Measurements from ENCODE around the gene GPR45. TPM values are rescaled to one million over a fixed set of nuclear protein-coding genes. Genes with fewer than 3 reads are reported as not detected.

The GPR45 gene
- polyA plus RNA-seq, 10 donors: 0.09 TPM; not detected in 9

Other genes with a start within 250 kb of the GPR45 start
- 10 to 100 TPM; 26.5 to 33.1 (median 29.5) TPM for gene MRPS9, start 203.7 kb upstream of the GPR45 start, polyA plus RNA-seq (ENCODE audit: insufficient read length in 10 of 10)
- gene TGFBRAP1, start 88.0 kb downstream of the GPR45 start, polyA plus RNA-seq (ENCODE audit: insufficient read length in 10 of 10): 1 to 10 TPM; 7.3 to 10.0 (median 9.4) TPM
- 10 to 100 TPM; 13.8 to 20.2 (median 16.5) TPM for gene C2orf49, start 95.8 kb downstream of the GPR45 start, polyA plus RNA-seq (ENCODE audit: insufficient read length in 10 of 10)
- gene FHL2, start 157.3 kb downstream of the GPR45 start, polyA plus RNA-seq (ENCODE audit: insufficient read length in 10 of 10): 10 to 100 TPM; 31.8 to 55.0 (median 42.9) TPM